ENCODE data around the gene COL6A3. TPM values are rescaled to one million over a fixed set of nuclear protein-coding genes. Genes with fewer than 3 reads are reported as not detected.

COL6A3 gene
- polyA plus RNA-seq, 1 donor: 235 TPM

DNA sequence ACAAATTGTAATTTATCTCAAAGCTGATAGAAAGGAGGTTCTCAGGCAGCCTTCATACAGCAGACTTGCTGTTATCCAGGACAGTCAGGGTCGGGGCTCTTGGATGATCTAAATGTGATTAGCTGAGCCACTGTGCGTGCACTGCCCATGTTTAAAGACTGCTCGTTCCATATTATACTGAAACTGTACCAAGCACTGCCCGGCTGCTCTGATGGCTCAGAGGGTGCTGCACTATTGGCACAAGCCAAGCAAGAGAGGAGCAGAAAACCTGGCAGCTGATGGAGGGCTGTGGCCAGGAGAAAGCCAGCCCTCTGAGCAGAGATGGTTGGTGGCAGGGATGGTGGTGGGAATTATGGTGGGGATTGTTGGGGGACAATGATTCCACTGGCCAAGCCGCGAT, 63.4 kb downstream of the COL6A3 start:
- DNase-seq: no peak

DNA sequence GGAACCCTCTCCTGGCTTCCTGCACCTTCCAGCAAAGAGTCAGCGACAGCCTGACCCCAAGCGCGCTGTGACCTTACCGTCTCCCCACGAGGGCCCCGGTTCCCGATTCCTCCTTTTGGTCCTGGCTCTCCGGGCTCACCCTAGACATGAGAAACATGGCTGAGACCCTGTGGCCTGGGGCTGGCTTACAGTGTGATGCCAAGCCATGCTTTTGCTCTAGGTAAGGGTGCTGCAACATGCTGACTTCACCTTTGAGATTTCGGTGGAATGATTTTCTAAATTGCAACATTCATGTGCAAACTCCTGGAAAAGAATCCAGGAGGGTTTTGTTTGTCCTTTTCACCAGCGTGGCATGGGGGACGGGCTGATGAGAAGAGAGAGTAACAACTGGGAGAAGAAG, 63.9 kb downstream of the COL6A3 start:
- no peak for DNase-seq

DNA sequence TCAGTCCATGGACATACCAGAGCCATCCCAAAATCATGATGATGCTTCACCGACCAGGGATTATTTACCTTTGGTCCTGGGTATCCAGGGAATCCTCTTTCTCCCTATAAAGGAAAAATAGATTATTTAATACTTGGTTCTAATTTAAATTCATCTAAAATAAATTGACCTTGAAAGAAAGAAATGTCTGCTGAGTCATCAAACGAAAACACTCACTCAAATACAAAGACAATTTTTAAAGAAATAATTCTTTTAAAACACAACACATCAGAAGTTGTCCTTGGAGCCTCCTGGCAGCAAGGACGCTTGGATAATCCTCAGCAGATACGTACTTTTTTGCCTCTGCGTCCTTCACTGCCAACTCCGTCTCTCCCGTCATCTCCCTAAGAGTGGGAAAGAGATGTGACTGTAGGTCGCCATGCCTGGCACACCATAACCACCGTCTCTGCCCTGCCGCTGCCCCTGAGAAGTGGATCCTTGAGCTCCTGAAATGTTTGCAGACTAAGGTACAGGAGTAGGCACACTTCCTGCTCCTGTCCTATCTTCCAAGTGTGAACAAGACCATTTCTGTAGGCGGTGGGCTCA, 65.6 kb downstream of the COL6A3 start:
- DNase-seq: no peak

DNA sequence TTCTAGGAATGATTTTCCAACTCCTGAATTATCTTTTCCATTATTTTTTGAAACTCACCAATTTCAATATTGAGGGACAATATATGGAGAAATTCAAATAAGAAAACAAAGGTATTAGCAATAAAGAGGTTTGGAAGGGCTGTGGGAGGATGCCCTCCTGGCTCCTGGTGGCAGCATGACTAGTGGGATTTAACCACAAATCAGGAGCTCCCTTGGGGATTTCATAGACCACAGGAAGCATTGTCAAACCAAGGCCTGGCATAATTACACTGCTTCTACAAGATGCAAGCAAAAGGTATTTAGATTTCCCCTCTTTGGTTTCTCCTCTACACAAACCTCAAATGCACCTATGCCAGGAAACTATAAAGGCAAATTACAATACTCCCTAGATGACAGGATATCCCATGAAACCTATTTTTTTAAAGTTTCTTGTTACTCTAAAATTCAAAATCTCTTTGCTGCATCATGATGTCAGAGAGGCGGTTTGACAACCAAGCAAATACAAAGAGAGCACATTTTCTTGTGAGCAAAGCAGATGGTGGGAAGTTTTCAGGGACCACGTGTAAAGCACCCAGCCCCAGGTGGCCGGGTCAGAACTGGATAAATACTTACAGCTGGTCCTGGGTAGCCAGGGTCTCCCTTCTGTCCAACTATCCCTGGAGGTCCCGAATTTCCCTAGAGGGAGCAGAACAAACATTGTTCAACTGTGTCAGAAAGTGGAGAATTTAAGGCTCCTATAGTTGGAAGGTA, 67.9 kb downstream of the COL6A3 start:
- DNase-seq: no peak

DNA sequence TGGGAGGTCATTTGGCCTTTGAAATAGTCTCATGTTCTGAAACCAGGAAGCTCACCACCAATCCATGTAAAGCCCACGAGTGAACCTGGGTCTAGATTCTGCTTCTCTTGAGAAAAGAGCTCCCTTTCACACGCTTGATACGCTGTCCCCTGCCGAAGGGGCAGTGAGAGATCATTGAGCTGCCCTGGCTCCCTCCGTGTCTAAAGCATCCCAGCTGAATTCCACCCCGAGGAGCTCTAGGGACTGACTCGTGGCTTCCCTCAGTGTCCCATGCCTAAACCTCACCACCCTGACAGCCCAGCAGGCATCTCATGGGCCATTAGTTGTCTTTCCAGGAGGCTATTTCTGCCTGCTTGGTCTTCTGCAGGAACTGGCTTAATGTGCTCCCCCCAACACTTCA, 68.6 kb downstream of the COL6A3 start:
- DNase-seq: no peak

DNA sequence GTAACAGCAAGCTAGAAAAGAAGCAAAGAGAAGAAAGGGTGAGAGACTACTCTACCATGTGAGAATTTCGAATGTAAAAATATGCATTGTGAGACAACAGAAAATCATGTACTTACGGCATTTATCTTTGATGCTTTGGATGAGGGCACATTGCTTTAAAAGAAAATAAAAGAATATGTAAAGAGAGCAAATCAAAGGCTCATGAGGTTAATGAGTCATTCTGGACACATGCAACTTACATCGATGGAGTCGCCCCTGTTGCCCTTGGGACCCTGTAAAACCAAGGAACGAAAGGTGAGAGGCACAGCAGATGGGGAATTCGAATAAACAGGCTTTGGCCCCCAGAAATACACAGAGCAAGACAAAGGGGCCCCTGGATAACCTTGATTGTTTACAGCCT, 69.0 kb downstream of the COL6A3 start:
- DNase-seq: no peak

DNA sequence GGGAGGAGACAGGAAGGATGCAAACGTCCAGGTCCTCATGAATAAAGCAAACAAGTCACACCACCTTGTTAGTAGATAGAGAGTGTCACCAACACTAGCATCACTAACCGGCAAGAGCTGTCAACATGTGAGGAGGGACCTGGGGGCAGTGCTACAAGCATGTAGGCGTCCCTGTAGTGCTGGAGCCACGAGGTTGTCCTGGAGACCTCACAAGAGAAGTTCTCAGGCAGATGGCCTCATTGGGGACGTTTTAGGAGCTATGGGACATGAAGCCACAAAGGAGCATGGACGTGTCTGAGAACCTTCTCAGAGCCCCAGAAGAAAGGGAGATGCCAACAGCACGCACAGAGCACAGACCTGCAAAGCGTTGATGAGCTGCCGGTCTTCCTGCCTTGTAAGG, 70.0 kb downstream of the COL6A3 start:
- DNase-seq: no peak

DNA sequence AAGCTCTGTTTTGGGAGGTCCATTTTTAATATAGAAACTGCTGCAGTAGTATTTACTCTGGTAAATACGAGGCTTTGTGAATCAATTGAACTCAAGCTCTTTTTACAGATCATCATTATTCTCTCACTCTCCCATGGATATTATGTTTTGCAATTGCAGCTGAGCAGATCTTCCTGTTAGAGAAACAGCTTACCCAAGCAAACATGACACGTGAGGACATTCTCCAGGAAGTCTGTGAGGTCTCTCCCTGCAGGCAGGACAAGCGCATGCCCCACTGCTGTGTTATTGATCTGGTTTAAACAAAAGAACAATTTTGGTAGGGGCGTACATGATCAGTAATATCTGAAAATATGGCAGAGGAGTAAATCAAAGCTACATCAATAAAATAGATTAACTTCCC, 72.1 kb downstream of the COL6A3 start:
- DNase-seq: no peak

DNA sequence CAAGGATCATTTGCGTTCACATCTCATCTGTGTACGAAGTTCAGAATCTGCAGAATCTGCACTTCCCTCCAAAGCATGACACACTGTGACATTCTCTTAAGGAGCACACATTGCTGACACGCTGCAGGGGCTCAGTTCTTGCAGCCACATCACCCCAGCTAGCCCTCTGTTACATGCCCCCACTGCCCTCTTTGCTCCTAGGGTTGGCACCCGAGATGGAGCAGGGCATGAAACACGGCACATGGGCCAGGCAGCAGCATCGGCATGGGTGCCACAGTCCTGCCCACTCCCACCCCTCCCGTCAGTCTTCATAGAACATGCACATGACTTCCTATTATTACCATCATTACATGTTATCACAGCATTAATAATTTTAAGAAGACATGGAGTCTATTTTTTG, 76.4 kb downstream of the COL6A3 start:
- no peak for DNase-seq

DNA sequence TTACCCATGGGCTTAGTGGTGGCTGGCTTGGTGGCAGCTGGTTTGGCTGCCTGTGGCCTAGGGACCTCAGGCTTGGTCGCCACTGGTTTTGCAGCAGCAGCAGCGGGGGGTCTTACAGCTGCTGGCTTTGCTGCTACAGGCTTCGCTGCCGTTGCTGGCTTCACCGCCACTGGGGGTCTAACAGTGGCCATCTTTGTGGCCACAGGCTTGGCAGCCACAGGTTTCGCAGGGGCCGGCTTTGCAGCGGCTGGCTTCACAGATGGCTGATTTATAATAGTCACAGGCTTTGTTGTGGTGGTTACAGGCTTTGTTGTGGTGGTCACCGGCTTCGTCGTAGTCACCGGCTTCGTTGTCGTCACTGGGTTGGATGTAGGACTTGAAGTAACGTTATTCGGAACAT, 77.8 kb downstream of the COL6A3 start:
- DNase-seq: no peak

DNA sequence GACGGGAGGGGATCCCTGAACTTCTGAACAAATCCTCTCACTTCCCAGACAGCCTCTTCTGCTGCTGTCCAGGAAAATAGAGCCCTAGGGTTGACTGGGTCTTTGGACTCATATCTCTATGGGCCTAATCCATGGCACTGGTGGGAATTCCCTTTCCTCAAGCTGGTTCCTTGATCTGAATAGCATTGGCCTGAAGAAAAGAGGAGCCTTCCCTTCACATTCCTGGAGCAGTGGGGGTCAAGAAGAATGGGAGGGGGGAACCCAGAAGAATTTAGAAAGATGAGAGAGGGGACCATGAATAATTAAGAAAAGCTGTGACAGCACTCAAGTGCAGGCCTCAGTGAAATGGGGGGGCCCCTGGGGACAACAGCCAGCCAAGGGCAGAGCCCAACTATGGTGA, 80.2 kb downstream of the COL6A3 start:
- no peak for DNase-seq

DNA sequence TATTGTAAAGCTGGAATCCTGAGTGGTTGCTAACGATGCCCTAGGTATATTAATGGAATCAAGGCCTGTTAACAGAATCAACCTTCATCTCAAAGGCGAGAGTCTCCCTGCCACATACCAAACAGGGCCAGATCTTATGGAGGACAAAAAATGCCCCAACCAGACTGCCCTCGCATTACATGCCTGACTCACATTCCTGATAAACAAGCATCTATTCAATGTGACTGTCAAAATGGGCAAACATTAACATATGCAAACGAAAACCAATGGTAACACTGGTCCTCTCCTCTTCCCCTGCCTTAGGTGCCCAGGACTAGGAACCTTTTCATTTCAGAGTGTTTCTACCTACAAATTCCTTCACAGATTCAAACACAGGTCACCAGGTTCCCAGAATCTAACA, 83.4 kb downstream of the COL6A3 start:
- DNase-seq: no peak

DNA sequence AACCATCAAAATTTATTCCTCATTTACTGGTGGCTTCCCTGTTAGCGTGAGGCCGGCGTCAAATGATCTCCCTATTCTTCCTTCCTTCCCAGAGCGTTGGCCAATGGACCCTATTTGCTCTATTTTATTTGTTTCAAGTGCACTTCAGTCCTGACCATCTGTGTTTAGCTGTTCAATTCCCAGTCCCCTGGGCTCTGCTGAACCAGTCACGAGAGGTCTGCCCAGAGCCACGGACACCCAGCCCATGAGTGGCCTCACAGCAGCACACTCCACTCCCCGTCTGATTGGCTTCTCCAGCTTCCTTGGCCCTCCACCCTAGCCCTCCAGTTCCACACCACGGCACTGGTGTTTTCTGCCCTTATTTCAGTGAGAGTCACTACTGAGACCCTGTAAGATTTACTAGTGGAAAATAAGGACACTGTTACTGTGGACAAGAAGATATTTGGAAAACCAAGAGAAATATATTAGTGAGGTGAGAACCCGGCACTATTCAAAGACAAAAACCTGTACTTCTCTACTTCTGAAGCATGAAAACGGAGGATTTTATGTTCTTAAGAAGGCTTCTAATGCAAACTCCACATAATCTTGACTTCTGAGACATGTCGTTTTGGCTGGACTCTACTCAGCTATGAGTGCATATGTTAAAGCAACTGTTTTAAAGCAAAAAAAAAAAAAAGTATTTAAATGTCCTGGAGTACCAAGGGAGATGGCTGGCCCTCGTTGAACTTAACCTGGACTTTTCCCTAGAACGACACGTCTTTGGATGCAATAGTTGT, 86.6 kb downstream of the COL6A3 start:
- DNase-seq: no peak

DNA sequence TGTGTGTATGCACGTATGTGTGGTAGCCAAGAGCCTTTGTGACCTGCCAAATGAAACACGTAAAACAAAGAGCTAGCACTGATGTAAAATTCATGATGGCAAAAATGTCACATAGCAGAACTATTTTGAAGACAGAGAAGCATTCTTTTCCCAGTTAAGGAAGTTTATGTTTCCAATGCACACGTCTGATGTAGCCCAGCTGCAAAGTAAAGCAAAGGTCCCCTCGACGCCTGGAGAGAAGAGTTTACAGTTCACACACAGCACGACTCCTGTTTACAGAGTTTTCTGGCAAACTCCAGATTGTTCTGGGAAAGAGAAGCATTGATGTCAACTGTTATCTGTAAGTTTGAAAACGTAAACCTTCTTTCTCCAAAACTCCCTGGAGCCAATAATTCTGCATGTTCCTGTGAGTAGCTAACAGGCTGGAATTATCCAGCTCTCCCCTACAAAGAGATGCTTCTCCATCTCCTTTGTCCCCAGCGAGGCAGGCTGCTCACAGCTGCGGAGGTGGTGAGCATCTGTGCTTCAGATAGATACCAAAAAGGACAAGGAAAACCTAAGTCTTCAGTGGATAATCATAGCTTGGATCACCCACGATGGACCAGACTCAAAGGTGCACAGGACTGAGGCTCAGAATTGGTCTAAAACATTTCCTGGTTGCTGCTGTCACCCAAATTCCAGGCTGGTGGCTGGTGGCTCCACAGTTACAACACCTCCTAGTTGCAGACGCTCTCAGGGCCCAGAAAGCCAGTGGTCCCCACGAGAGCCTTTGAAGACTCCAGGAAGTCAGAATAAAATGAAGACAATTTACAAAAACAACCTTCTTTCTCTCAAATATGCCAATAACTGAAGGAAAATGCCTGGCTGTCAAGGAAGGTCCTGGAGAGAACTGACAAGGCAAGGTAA, 87.4 kb downstream of the COL6A3 start:
- peak; percentile 77 for DNase-seq

DNA sequence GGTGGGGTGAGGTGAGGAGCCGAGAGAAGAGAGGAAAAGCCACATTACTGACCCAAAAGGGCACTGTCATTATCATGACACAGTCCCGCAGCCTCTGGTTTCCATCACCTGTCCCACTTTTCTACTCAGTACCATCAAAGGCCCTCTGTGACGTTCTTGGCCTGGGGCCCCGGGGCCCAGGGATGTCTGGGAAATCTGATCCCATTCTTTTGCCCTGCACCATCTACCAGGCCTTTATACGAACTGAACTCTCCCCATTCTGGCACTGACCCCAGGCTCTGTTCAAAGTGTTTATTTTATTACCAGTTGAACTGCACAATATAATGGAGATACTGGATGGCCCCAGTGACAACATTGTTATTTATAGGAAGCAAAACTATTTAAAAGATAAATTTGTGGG, 89.1 kb downstream of the COL6A3 start:
- no peak for DNase-seq

DNA sequence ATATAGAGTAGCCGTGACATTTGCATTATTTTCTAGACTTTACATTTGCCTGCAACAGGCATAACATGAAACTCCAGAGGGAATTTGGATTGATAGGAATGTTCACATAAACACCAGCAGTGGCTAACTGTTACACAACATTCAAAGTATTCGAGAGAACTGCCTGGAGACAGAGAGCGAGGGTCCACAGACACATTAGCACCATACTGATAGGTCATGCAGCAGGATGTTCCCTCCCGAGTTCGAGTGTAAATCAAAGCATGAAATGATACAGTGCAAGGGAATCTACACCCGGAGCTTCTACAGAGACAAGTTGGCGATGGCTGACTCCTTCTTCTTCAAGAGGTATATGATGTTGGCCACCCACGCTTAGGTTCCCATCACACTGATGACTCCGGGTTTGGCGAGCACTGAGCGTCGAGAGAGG, 89.5 kb downstream of the COL6A3 start:
- DNase-seq: no peak

DNA sequence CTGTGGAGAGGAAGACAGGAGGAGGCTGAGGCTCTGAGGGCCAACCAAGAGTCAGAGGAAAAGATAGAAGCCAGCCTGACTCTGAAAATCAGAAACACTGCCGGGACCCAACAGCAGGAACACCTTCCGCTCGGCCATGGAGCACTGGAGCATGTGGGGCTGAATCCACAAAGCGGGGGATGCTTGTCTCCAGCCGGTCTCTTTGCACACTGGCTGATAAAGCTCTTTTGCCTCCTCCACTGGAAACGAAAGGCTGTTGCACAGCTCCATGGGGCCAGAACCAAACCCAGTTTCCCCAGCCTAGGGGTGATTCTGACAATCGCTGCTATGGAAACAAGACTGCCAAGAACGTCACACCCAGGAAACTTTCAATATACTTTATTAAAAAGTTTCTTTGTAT, 90.3 kb downstream of the COL6A3 start:
- DNase-seq: no peak

DNA sequence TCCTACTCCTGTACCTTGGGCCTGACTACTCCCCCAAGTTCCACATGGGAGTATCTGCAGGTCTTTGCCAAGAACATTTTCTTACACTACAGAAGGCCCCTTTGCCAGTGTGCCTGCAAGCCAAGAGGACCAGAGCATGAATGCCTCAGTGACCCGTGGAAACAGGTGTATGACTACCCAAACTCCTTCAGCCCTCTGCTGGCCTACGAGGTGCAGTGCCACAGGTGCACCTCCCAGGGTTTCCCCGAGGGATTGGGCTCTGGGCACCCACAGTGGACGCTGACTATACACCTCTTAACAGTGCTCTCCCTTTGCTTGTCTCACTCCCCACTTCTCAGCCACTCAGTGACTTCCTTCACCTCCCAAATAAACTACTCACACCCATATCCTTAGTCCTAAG, 91.4 kb downstream of the COL6A3 start:
- DNase-seq: no peak

DNA sequence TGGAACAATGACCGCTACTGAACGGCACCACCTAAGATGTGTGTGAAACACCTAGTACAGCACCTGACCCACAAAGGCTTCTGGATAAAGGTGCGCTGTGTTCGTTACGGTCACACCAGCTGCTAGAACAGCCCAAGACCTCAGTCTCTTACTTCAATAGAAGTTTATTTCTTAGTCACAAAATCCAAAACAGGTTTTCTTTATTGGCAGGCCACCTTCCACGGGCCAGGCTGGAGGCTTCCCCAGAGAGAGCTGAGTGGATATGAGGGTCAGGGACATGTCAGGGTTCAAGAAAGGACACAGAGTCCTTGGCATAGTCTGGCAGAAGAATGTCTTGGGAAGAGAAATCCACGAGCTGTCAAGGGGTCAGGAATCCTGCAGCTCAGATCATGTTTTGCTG, 92.2 kb downstream of the COL6A3 start:
- DNase-seq: no peak

DNA sequence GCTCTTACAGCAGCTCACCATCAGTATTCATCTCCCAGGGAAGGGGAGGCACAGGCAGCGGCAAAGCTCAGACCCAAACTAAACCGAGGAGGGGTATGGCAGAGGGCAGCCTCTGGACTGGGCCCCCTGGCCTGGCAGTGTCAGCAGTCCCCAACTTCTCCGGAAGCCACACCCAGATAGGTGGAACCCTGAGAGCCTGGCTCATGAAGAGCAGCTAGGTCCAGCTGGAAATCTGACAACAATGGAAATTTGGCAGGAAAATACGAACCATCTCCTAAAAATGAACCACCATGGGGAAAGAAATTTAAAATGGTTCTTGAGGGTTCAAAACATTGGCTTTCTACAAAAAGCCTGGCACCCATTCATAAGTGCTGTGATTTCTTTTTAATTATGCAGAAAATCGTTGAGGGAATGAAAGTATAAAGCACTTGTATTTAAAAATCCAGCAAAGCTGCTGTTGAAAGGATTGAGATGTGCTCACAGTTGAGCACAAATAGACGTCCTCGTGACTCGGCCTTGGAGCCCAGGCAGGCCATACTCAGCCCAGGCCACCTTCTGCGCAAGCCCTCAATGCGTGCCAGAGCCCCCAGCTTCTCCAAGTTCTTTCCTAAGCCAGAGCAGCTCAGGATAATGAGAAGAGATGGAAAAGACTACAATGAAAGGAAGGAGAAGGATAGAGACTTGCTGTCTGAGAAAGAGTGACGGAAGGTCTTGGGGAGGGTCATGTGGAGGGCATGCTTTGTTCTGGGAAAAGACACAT, 93.0 kb downstream of the COL6A3 start:
- DNase-seq: no peak

DNA sequence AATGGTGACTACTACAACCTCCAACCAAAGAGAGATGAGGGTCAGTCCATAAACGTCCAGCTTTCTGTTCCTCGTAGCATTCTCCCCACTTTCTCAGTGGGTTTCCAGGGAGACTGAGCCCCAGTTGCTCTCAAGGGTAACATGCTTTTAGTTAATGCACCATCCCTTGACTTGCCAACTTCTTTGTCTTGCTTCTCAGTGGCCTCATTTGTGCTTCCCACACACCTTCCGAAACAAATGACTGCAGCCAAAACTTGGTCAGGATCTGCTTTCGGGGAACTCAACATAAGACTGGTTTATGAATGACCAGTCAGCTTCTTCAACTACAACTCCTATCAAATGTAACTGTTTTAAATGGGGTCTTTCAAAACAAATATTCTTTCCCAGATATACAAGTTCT, 94.1 kb downstream of the COL6A3 start:
- no peak for DNase-seq

Data from left kidney (tissue), 2 donors.